ENCODE measurements around the gene SIPA1L3. TPM values are rescaled to one million over a fixed set of nuclear protein-coding genes. Genes with fewer than 3 reads are reported as not detected.

Gene SIPA1L3
- total RNA-seq, 3 donors from 2014 or later, result 9.6 to 29.8 (median 28.5) TPM

DNA sequence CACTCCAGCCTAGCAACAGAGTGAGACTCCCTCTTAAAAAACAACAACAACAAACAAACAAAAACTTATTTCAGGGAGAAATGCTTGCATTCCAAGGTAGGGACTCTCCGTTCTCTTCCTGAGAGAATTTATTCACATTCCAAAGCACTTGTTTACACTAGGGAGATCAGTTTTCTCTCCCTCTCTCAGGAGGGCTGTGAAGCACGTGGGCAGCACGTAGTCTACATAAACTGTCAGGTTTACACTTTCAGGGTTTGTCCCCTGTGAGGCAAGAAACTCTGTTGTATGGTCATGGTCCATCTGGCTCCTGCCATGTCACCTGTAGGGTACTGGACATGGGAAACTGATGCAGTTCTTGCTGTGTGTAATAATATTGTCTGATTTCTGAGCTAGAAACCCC is 32.2 kb upstream of the SIPA1L3 start:
- Histone ChIP-seq H3K27ac (no peak overlapping the region), H3K36me3 (no peaks in the 10 kb centered on the region)
- no peak for TF ChIP-seq POLR2AphosphoS5 (IDR thresholded peaks at IDR 0.05)
- no peak for TF ChIP-seq POLR2A (IDR thresholded peaks at IDR 0.05)
- TF ChIP-seq, protein P1, sequence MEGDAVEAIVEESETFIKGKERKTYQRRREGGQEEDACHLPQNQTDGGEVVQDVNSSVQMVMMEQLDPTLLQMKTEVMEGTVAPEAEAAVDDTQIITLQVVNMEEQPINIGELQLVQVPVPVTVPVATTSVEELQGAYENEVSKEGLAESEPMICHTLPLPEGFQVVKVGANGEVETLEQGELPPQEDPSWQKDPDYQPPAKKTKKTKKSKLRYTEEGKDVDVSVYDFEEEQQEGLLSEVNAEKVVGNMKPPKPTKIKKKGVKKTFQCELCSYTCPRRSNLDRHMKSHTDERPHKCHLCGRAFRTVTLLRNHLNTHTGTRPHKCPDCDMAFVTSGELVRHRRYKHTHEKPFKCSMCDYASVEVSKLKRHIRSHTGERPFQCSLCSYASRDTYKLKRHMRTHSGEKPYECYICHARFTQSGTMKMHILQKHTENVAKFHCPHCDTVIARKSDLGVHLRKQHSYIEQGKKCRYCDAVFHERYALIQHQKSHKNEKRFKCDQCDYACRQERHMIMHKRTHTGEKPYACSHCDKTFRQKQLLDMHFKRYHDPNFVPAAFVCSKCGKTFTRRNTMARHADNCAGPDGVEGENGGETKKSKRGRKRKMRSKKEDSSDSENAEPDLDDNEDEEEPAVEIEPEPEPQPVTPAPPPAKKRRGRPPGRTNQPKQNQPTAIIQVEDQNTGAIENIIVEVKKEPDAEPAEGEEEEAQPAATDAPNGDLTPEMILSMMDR (IDR thresholded peaks at IDR 0.05), result no peak

DNA sequence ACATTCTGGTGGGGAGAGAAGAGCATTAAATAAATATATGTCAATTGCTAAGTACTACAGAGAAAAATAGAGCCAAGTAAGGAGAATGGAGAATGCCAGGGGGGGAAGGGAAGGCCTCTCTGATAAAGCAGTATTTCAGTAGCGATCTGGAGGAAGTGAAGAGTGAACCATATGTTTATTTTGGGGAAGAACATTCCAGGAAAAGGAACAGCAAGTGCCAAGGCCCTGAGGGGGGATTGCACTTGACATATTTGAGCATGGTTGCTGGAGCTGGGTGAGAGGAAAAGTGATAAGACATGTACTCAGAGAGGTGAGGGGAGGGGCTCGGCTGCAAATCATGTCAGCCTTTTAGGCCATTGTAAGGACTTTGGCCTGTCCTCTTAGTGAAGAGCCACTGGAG is 31.0 kb upstream of the SIPA1L3 start:
- no peak for DNase-seq (ENCODE audit: low spot score in 2 of 2)
- Histone ChIP-seq H3K9me3 (no peaks in the 10 kb centered on the region), H3K27ac (no peak overlapping the region), H3K27me3 (no peaks in the 10 kb centered on the region), H3K36me3 (no peaks in the 10 kb centered on the region), H3K4me3 (no peak overlapping the region), H3K4me1 (no peaks in the 10 kb centered on the region)
- intact Hi-C loops (cut with DNase I; ENCODE audit: low total_unique reads), result no loop called here
- TF ChIP-seq POLR2AphosphoS5 (IDR thresholded peaks at IDR 0.05), result no peak
- TF ChIP-seq, protein P1 (IDR thresholded peaks at IDR 0.05), result no peak
- TF ChIP-seq POLR2A (IDR thresholded peaks at IDR 0.05), result no peak

More for the DNA sequence above, 32.2 kb upstream of the SIPA1L3 start:
- Histone ChIP-seq H3K27me3 (no peaks in the 10 kb centered on the region), H3K9me3 (no peaks in the 10 kb centered on the region), H3K4me1 (no peaks in the 10 kb centered on the region), H3K4me3 (no peak overlapping the region)
- no peak for DNase-seq (ENCODE audit: low spot score in 2 of 2)
- intact Hi-C loops (cut with DNase I; ENCODE audit: low total_unique reads), result no loop called here

DNA sequence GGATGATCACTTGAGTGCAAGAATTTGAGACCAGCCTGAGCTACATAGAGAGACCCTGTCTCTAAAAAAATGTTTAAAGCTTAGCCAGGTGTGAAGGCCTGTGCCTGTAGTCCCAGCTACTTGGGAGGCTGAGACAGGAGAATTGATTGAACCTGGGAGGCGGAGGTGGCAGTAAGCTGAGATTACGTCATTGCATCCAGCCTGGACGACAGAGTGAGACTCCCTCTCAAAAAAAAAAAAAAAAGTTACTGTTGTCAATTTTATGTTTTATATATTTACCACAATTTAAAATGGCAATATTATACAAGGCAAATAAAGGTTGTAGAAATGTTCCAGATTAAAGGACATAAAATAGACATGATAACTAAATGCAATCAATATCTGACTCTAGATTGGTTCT is 29.9 kb upstream of the SIPA1L3 start:
- Histone ChIP-seq H3K36me3 (no peaks in the 10 kb centered on the region), H3K4me1 (no peaks in the 10 kb centered on the region), H3K27me3 (no peaks in the 10 kb centered on the region), H3K9me3 (peaks cover 2 to 7% of the 10 kb centered on the region in 2 donors), H3K4me3 (no peak overlapping the region), H3K27ac (no peak overlapping the region)
- TF ChIP-seq, protein P1 (IDR thresholded peaks at IDR 0.05), result no peak
- TF ChIP-seq POLR2AphosphoS5 (IDR thresholded peaks at IDR 0.05) (no peak), POLR2A (IDR thresholded peaks at IDR 0.05) (no peak)
- intact Hi-C loops (cut with DNase I; ENCODE audit: low total_unique reads), result no loop called here
- DNase-seq (ENCODE audit: low spot score in 2 of 2), result no peak

DNA sequence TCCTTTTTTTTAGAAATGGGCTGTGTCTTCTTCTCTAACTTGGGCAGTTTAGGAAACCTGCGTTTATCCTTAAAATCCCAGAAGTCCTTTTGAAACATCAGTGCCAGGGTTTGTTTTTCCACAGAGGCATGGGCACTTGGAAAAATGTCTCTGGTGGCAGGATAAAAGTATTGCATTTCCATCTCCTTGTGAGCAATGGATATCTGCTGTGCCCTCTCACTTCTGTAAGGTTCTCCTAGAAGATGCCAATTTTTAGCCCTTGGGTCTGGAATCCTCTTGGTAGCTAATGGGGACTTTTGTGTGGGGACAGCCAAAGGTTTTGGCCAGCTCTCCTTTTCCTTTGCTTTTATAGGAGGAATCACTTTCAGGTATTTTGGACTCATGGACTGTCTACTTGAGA is 21.6 kb upstream of the SIPA1L3 start:
- no peak for TF ChIP-seq POLR2AphosphoS5 (IDR thresholded peaks at IDR 0.05)
- TF ChIP-seq, protein P1 (IDR thresholded peaks at IDR 0.05), result no peak
- no peak for TF ChIP-seq POLR2A (IDR thresholded peaks at IDR 0.05)
- Histone ChIP-seq H3K36me3 (no peaks in the 10 kb centered on the region), H3K27me3 (no peaks in the 10 kb centered on the region), H3K27ac (no peak overlapping the region), H3K9me3 (peaks cover 15 to 40% of the 10 kb centered on the region in 2 donors), H3K4me3 (no peak overlapping the region), H3K4me1 (no peaks in the 10 kb centered on the region)
- DNase-seq (ENCODE audit: low spot score in 2 of 2), result no peak
- intact Hi-C loops (cut with DNase I; ENCODE audit: low total_unique reads), result no loop called here

DNA sequence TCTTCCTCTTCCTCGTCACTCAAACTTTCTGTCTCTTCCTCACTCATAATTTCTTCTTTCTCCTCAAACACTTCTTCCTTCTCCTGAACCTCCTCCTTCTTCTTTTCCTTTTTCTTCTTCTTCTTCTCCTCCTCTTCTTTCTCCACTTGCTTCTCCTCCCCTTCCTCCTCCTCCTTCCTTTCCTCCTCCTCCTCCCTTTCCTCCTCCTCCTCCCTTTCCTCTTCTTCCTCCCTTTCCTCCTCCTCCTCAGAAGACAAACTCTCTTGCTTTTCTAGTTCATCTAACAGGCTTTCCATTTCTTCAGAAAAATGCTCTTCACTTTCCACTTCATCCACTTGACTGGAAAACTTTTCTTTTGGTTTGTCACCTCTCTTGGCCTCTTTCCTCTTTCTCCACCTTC is 20.4 kb upstream of the SIPA1L3 start:
- intact Hi-C loops (cut with DNase I; ENCODE audit: low total_unique reads), result no loop called here
- H3K36me3 ChIP-seq, result no peaks in the 10 kb centered on the region
- H3K9me3 ChIP-seq, result peaks cover 15 to 39% of the 10 kb centered on the region in 2 donors

More for the DNA sequence above, 20.4 kb upstream of the SIPA1L3 start:
- H3K4me1 ChIP-seq, result no peaks in the 10 kb centered on the region
- DNase-seq (ENCODE audit: low spot score in 2 of 2), result no peak
- H3K27me3 ChIP-seq, result no peaks in the 10 kb centered on the region
- H3K27ac ChIP-seq, result no peak overlapping the region
- no peak for TF ChIP-seq POLR2AphosphoS5 (IDR thresholded peaks at IDR 0.05)
- TF ChIP-seq, protein P1 (IDR thresholded peaks at IDR 0.05), result no peak
- TF ChIP-seq POLR2A (IDR thresholded peaks at IDR 0.05), result no peak
- no peak overlapping the region for H3K4me3 ChIP-seq

Measured in breast epithelium (tissue), 4 donors.